Measurements from ENCODE around the gene NPNT.

The NPNT gene

GRCh38 chr4:105937759-105938158, 42.5 kb downstream of the NPNT start:
- no peak for TF ChIP-seq CTCF (IDR thresholded peaks at IDR 0.05; ENCODE audit: low read depth, low read length)
- no peak overlapping the region for H3K4me3 ChIP-seq (ENCODE audit: low read depth, low read length)

- no peak for TF ChIP-seq CTCF (IDR thresholded peaks at IDR 0.05; ENCODE audit: low read depth, low read length)
- H3K4me3 ChIP-seq (ENCODE audit: low read depth, low read length) = no peak overlapping the region
Measured at GRCh38 chr4:105943234-105943633, 48.0 kb downstream of the NPNT start.

GRCh38 chr4:105944540-105944939, 49.3 kb downstream of the NPNT start:
- no peak overlapping the region for H3K4me3 ChIP-seq (ENCODE audit: low read depth, low read length)
- no peak for TF ChIP-seq CTCF (IDR thresholded peaks at IDR 0.05; ENCODE audit: low read depth, low read length)

- TF ChIP-seq CTCF (IDR thresholded peaks at IDR 0.05; ENCODE audit: low read depth, low read length) = no peak
- no peak overlapping the region for H3K4me3 ChIP-seq (ENCODE audit: low read depth, low read length)
Measured at GRCh38 chr4:105946771-105947170, 51.5 kb downstream of the NPNT start.

- no peak for TF ChIP-seq CTCF (IDR thresholded peaks at IDR 0.05; ENCODE audit: low read depth, low read length)
- no peak overlapping the region for H3K4me3 ChIP-seq (ENCODE audit: low read depth, low read length)
Measured at GRCh38 chr4:105950701-105951100, 55.4 kb downstream of the NPNT start.

- no peak overlapping the region for H3K4me3 ChIP-seq (ENCODE audit: low read depth, low read length)
- no peak for TF ChIP-seq CTCF (IDR thresholded peaks at IDR 0.05; ENCODE audit: low read depth, low read length)
Measured at GRCh38 chr4:105951198-105951597, 55.9 kb downstream of the NPNT start.

GRCh38 chr4:105952591-105952990, 57.3 kb downstream of the NPNT start:
- H3K4me3 ChIP-seq (ENCODE audit: low read depth, low read length) = no peak overlapping the region
- TF ChIP-seq CTCF (IDR thresholded peaks at IDR 0.05; ENCODE audit: low read depth, low read length) = no peak
